H1 (cell line): ENCODE results near the gene CSNK2B. TPM values are rescaled to one million over a fixed set of nuclear protein-coding genes. Genes with fewer than 3 reads are reported as not detected.
A peak's percentile ranks its signal among the peaks of the same experiment; 100 is the strongest.

ENCODE experiments used
- CTCF ChIA-PET: fragments of 300-600 bp; sonication (Branson Sonifier 250); formaldehyde crosslinking; loops from one replicate; lab custom pipeline; 2021; ENCODE audit not compliant: partially characterized antibody; lab: Charles Lee
- POLR2A ChIA-PET: fragments of 300-600 bp; sonication (Branson Sonifier 250); formaldehyde crosslinking; loops from one replicate; lab custom pipeline; 2021; ENCODE audit warnings: inconsistent platforms; ENCODE audit not compliant: partially characterized antibody; lab: Charles Lee
- DNase-seq, 2 experiments: peaks; one replicate each; pipeline versions ENCODE4 v3.0.0 to v3.0.0-alpha.2; 2010 to 2022; ENCODE audit warnings: low spot score in 2 of 2, low read depth in 1 of 2, mixed read lengths in 1 of 2
- FAIRE-seq: peaks from 2 replicates; lab custom pipeline; 2011; peaks lifted over from hg19 to GRCh38; lab: Jason Lieb, UNC
- H2AFZ ChIP-seq: 2 replicates; pipeline ENCODE4 v1.8.1; 2012; ENCODE audit warnings: low read length, inconsistent platforms
- H2AK5ac ChIP-seq: 2 replicates; pipeline ENCODE4 v1.6.1; 2013; ENCODE audit warnings: low read depth, low read length
- H2BK120ac ChIP-seq: replicated peaks from 2 replicates; pipeline ENCODE3; 2013; ENCODE audit warnings: low read depth, low read length, inconsistent platforms
- H2BK12ac ChIP-seq: 2 replicates; pipeline ENCODE4 v1.6.1; 2013; ENCODE audit warnings: low read depth, low read length
- H2BK15ac ChIP-seq: 2 replicates; pipeline ENCODE4 v1.6.1; 2013; ENCODE audit warnings: low read length
- H2BK20ac ChIP-seq: 2 replicates; pipeline ENCODE4 v1.6.1; 2013; ENCODE audit warnings: low read length
- H2BK5ac ChIP-seq: 2 replicates; pipeline ENCODE4 v1.6.1; 2013; ENCODE audit warnings: low read depth, low read length
- H3K14ac ChIP-seq: 2 replicates; pipeline ENCODE4 v1.6.1; 2013; ENCODE audit warnings: inconsistent platforms; ENCODE audit not compliant: insufficient read length
- H3K18ac ChIP-seq: 2 replicates; pipeline ENCODE4 v1.6.1; 2013; ENCODE audit warnings: low read length; ENCODE audit errors: extremely low read depth
- H3K23ac ChIP-seq: 2 replicates; pipeline ENCODE4 v1.6.1; 2013; ENCODE audit warnings: inconsistent platforms; ENCODE audit not compliant: insufficient read length
- H3K23me2 ChIP-seq: 2 replicates; pipeline ENCODE4 v1.6.1; 2013; ENCODE audit warnings: low read depth, low read length
- H3K27ac ChIP-seq: 2 replicates; pipeline ENCODE4 v1.6.1; 2011; ENCODE audit warnings: low read depth, low read length, inconsistent platforms
- H3K27me3 ChIP-seq, 4 experiments: replicated peaks in 1 of 4; 1 replicate in 1 of 4; 2 replicates in 3 of 4; pipeline versions ENCODE4 v1.6.1 to v1.8.1; 2011 to 2013; ENCODE audit warnings: low read length in 3 of 4, mild to moderate bottlenecking in 3 of 4, inconsistent platforms in 2 of 4, mixed read lengths in 2 of 4, moderate library complexity in 1 of 4; ENCODE audit not compliant: control insufficient read depth in 3 of 4, insufficient read depth in 3 of 4; ENCODE audit errors: extremely low read depth in 1 of 4
- H3K36me3 ChIP-seq, 4 experiments: 2 replicates each; pipeline versions ENCODE4 v1.6.1 to v1.8.1; 2011 to 2013; ENCODE audit warnings: mild to moderate bottlenecking in 4 of 4, low read length in 3 of 4, moderate library complexity in 2 of 4, control low read depth in 1 of 4, inconsistent platforms in 1 of 4; ENCODE audit not compliant: insufficient read depth in 4 of 4, control insufficient read depth in 2 of 4
- H3K4ac ChIP-seq: replicated peaks from 2 replicates; pipeline ENCODE3; 2013; ENCODE audit warnings: low read length, low read depth, mixed read lengths, inconsistent platforms; ENCODE audit not compliant: insufficient read length
- H3K4me1 ChIP-seq, 4 experiments: replicated peaks in 1 of 4; 1 replicate in 1 of 4; 2 replicates in 3 of 4; pipeline versions ENCODE4 v1.6.1 to v1.8.1; 2011 to 2013; ENCODE audit warnings: low read length in 3 of 4, inconsistent platforms in 2 of 4, mixed read lengths in 1 of 4; ENCODE audit not compliant: insufficient read depth in 4 of 4, control insufficient read depth in 3 of 4
- H3K4me2 ChIP-seq, 2 experiments: 2 replicates each; pipeline versions ENCODE4 v1.6.1 to v1.8.1; 2011 to 2013; ENCODE audit warnings: low read depth in 2 of 2, low read length in 2 of 2, control low read depth in 1 of 2, inconsistent platforms in 1 of 2, mild to moderate bottlenecking in 1 of 2; ENCODE audit not compliant: insufficient read depth in 1 of 2
- H3K4me3 ChIP-seq, 4 experiments: fragments of 200-600, 300-600 bp in 1 of 4; sonication (generic), shearing (Covaris generic), sonication (Bioruptor Twin) in 1 of 4; 2 replicates each; pipeline versions ENCODE4 v1.5.1 to v1.8.1; 2011 to 2016; ENCODE audit warnings: low read length in 4 of 4, low read depth in 3 of 4, control low read depth in 2 of 4, inconsistent platforms in 2 of 4, mild to moderate bottlenecking in 2 of 4, mixed read lengths in 1 of 4, moderate library complexity in 1 of 4; ENCODE audit not compliant: insufficient read depth in 2 of 4; ENCODE audit errors: extremely low read depth in 1 of 4
- H3K56ac ChIP-seq: replicated peaks from 2 replicates; pipeline ENCODE3; 2013; ENCODE audit warnings: low read depth, mild to moderate bottlenecking, mixed read lengths, low read length, inconsistent platforms; ENCODE audit not compliant: insufficient read length
- H3K79me1 ChIP-seq: 2 replicates; pipeline ENCODE4 v1.6.1; 2013; ENCODE audit warnings: low read depth, low read length, control low read depth
- H3K79me2 ChIP-seq, 2 experiments: 2 replicates each; pipeline versions ENCODE4 v1.6.1 to v1.8.1; 2012 to 2013; ENCODE audit warnings: low read length in 2 of 2, mild to moderate bottlenecking in 2 of 2, inconsistent platforms in 1 of 2; ENCODE audit not compliant: insufficient read depth in 2 of 2, control insufficient read depth in 1 of 2
- H3K9ac ChIP-seq, 4 experiments: replicated peaks in 1 of 4; 1 replicate in 1 of 4; 2 replicates in 3 of 4; pipeline versions ENCODE4 v1.6.1 to v1.8.1; 2011 to 2013; ENCODE audit warnings: low read depth in 3 of 4, low read length in 3 of 4, control low read depth in 2 of 4, mild to moderate bottlenecking in 2 of 4, moderate library complexity in 2 of 4, inconsistent platforms in 1 of 4; ENCODE audit errors: extremely low read depth in 1 of 4
- H3K9me3 ChIP-seq, 2 experiments: 2 replicates each; pipeline versions ENCODE4 v1.6.1 to v1.8.1; 2012 to 2013; ENCODE audit warnings: mild to moderate bottlenecking in 2 of 2, moderate library complexity in 2 of 2, control low read depth in 1 of 2, inconsistent platforms in 1 of 2, low read depth in 1 of 2, low read length in 1 of 2, mixed read lengths in 1 of 2; ENCODE audit not compliant: insufficient read depth in 2 of 2
- H4K20me1 ChIP-seq, 2 experiments: replicated peaks in 1 of 2; 2 replicates each; pipeline versions ENCODE3 to v1.8.1; 2011 to 2013; ENCODE audit warnings: inconsistent platforms in 2 of 2, low read length in 2 of 2, mild to moderate bottlenecking in 1 of 2; ENCODE audit not compliant: insufficient read depth in 2 of 2, control insufficient read depth in 1 of 2
- H4K5ac ChIP-seq: 2 replicates; pipeline ENCODE4 v1.6.1; 2013; ENCODE audit warnings: low read length, low read depth, mixed read lengths, inconsistent platforms; ENCODE audit not compliant: insufficient read length
- H4K8ac ChIP-seq: 2 replicates; pipeline ENCODE4 v1.8.0; 2013; ENCODE audit warnings: mild to moderate bottlenecking, moderate library complexity, low read length, inconsistent platforms; ENCODE audit not compliant: insufficient read depth; ENCODE audit errors: extremely low read depth
- H4K91ac ChIP-seq: replicated peaks from 2 replicates; pipeline ENCODE3; 2013; ENCODE audit warnings: low read length, mixed read lengths, inconsistent platforms; ENCODE audit not compliant: insufficient read length
- KDM1A ChIP-seq: fragments of 200-600, 300-600 bp; sonication (generic); IDR thresholded peaks from 2 replicates; pipeline ENCODE4 v1.7.1; 2016; ENCODE audit warnings: mild to moderate bottlenecking, low read length, borderline replicate concordance
- RAD21 ChIP-seq, 2 experiments: IDR thresholded peaks in 1 of 2; conservative IDR thresholded peaks in 1 of 2; 2 replicates each; pipeline ENCODE4 v1.6.1; 2011; ENCODE audit warnings: low read depth in 2 of 2, low read length in 2 of 2, improper control_type of control experiment in 1 of 2, inconsistent platforms in 1 of 2, mild to moderate bottlenecking in 1 of 2, moderate library complexity in 1 of 2
- RBBP5 ChIP-seq: IDR thresholded peaks from 2 replicates; pipeline ENCODE4 v1.7.1; 2012; ENCODE audit warnings: low read depth, mild to moderate bottlenecking, inconsistent platforms, low read length, moderate library complexity, borderline replicate concordance
- SIN3A ChIP-seq, 2 experiments: IDR thresholded peaks in 1 of 2; conservative IDR thresholded peaks in 1 of 2; 2 replicates each; pipeline ENCODE4 v1.6.1; 2011 to 2012; ENCODE audit warnings: low read length in 2 of 2, improper control_type of control experiment in 1 of 2, low read depth in 1 of 2, mild to moderate bottlenecking in 1 of 2
- SIRT6 ChIP-seq: IDR thresholded peaks from one replicate; pipeline ENCODE4 v1.7.1; 2012; ENCODE audit warnings: low read length, inconsistent platforms
- YY1 ChIP-seq: IDR thresholded peaks from 2 replicates; pipeline ENCODE4 v1.6.1; 2011; ENCODE audit warnings: low read depth, mild to moderate bottlenecking, low read length
- WGBS, 2 experiments: shearing (Covaris generic) in 1 of 2; methylation state at CpG; one replicate each; pipeline versions ENCODE4 v1.1.6 to v1.1.7; 2013 to 2015; ENCODE audit warnings: low lambda C conversion rate in 2 of 2, mixed read lengths in 2 of 2, inconsistent platforms in 1 of 2, low coverage in 1 of 2, missing lambda C conversion rate in 1 of 2; ENCODE audit not compliant: insufficient replicate concordance in 2 of 2, insufficient coverage in 1 of 2, insufficient read length in 1 of 2; ENCODE audit errors: extremely low coverage in 1 of 2, missing lambda C conversion rate in 1 of 2; 5-methylcytosine and 5-hydroxymethylcytosine counted together
- polyA plus RNA-seq, 7 experiments: library from polyadenylated mRNA; depleted of rRNA in 3 of 7; stranded (reverse) in 5 of 7; unstranded in 2 of 7; fragments of >200 nt in 5 of 7; fragments of 200-250 nt in 2 of 7; gene quantifications; 1 replicate in 5 of 7; 2 replicates in 1 of 7; 4 replicates in 1 of 7; pipeline versions ENCODE4 v1.2.1 to v1.2.3, GENCODE V29; 2011 to 2013; ENCODE audit warnings: missing spikeins in 2 of 7, mixed read lengths in 2 of 7
- total RNA-seq: library from RNA; stranded (reverse); fragmentation: NEBNext Ultra II Directional; extraction: Animal tissue kit (Norgen Biotek cat#: 25700); gene quantifications from 2 replicates; pipeline ENCODE4 v1.2.1, GENCODE V29; 2021
- TF ChIP-seq, protein P1 (sequence below): IDR thresholded peaks from 2 replicates; pipeline ENCODE4 v1.6.1; 2012; ENCODE audit warnings: inconsistent platforms

The CSNK2B gene
- total and polyA plus RNA-seq, 2 of the 8 experiments (the other 6 are each of a cell fraction or from before 2014, with no cell fraction given), result 169 to 208 TPM

DNA sequence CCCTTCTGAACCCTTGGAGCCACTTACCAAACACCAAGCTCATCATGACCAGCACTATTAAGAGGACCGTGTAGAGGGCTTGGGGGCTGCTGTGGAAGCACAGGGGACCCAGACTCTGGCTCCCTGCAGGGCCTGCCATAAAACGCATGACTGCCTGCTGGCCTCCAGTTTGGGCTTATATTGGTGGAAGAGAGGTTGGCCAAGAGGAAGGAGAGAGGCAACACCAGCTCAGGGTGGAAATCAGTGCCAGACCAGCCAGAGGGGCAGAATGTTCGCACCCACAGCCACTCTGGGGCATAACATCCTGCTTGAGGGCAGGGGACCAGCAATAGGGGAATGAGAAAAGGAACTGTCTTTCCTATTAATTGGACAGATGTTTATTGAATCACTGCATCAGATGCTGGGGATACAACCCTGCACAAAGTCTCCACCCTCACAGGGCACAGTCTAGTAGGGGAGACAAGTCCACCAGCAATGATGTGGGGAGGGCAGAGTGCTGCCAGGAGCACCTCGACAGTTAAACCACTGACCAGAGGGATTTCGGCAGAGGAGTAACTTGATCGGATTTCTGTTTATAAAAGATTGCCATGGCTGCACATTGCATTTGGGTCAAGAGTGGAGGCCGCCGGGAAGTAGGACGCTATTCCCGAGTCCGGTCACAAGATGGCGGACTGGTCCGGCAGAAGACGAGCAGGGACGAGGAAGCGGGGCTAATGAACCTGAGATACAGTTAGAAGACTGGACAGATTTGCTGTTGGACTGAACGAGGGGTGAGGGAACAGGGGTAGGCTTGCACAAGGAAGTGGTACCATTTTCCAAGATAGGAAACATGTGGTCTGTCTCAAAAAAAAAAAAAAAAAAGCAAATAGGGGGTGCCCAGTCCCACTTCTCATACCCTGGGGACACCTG lies 14.6 kb downstream of the CSNK2B start, which contains the start of gene LY6G5C:
LY6G5C (minus strand) TSS at position 842 of the 909 bp plus-strand sequence; CDS start at position 148, 694 bp downstream.
- Histone ChIP-seq H3K9me3 (no peaks in the 10 kb centered on the region), H2BK15ac (peak within 1 kb of the TSS; percentile 72; the same call in 1 of the 2 replicates), H3K27ac (no peak within 1 kb of the TSS), H3K27me3 (peaks cover 3 to 13% (median 12%) of the 10 kb centered on the region in 4 experiments; a peak in 6 of 7 replicates), H3K9ac (no peak within 1 kb of the TSS; a peak in 1 of 7 replicates), H3K79me1 (no peaks in the 10 kb centered on the region), H4K20me1 (no peaks in the 10 kb centered on the region), H3K79me2 (no peaks in the 10 kb centered on the region), H3K36me3 (no peaks in the 10 kb centered on the region), H2BK12ac (peak within 1 kb of the TSS; percentile 9; the same call in 1 of the 2 replicates), H3K23ac (no peak within 1 kb of the TSS), H3K4me2 (peak within 1 kb of the TSS; percentile 11 to 84), H2AFZ (peak within 1 kb of the TSS; percentile 15; the same call in 1 of the 2 replicates), H2AK5ac (no peak within 1 kb of the TSS), H2BK120ac (no peak within 1 kb of the TSS), H2BK5ac (peak within 1 kb of the TSS; percentile 35; the same call in 1 of the 2 replicates), H3K23me2 (peaks cover 11% of the 10 kb centered on the region; the same call in 1 of the 2 replicates), H3K14ac (no peak within 1 kb of the TSS), H4K5ac (no peak within 1 kb of the TSS), H3K56ac (peak within 1 kb of the TSS; percentile 33), H3K4me1 (peaks cover 0 to 10% (median 7%) of the 10 kb centered on the region in 4 experiments; a peak in 5 of 7 replicates), H4K8ac (peak within 1 kb of the TSS; percentile 39), H3K4me3 (peak within 1 kb of the TSS; percentile 22 to 70 (median 60)), H2BK20ac (no peak within 1 kb of the TSS; the same call in 1 of the 2 replicates), H3K4ac (no peak within 1 kb of the TSS), H4K91ac (no peak within 1 kb of the TSS), H3K18ac (no peak within 1 kb of the TSS)
- 21% methylated on average over 17 of the region's 17 CpGs; no CpG with 5 or more reads in 1 of the 2 experiments for whole genome bisulfite sequencing, 2 experiments
- ChIA-PET POLR2A (interaction anchor here (0.8 to 2.5 kb wide), 15 partner anchors 8 to 150 kb away, joined by 3 to 20 read pairs (median 3); partner anchors contain the start of genes CLIC1, CSNK2B, DDAH2 and GPANK1), CTCF (interaction anchor here (0.6 to 2.6 kb wide), 30 partner anchors 9 to 151 kb away, joined by 3 to 11 read pairs (median 4); partner anchors contain the start of genes C6orf47, LY6G5B, LY6G6D and VARS1)
- FAIRE-seq (no peak), DNase-seq (peak in 1 of 2 experiments; percentile 79)
- peak; percentile 90 to 96 for TF ChIP-seq RAD21 (IDR thresholded peaks at IDR 0.05 in 1 of 2, conservative IDR thresholded peaks at IDR 0.05 in 1 of 2; ENCODE audit: low read depth in 2 of 2, low read length in 2 of 2)
- no peak for TF ChIP-seq KDM1A
- 0 out of 2 replicates have a peak, but pooled peaks have one; percentile 41 for TF ChIP-seq RBBP5
- TF ChIP-seq SIRT6, result no peak
- TF ChIP-seq, protein P1, sequence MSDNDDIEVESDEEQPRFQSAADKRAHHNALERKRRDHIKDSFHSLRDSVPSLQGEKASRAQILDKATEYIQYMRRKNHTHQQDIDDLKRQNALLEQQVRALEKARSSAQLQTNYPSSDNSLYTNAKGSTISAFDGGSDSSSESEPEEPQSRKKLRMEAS, result no peak
- TF ChIP-seq SIN3A (conservative IDR thresholded peaks at IDR 0.05 in 1 of 2, IDR thresholded peaks at IDR 0.05 in 1 of 2; ENCODE audit: low read depth in 1 of 2, low read length in 2 of 2), result peak in 1 of 2 experiments; percentile 84; a peak in 2 of 4 replicates
- peak; percentile 80 for TF ChIP-seq YY1
